Effector memory CD8-positive, alpha-beta T cell (primary cell): ENCODE data around the gene CYB561D1.

Source experiments
- ATAC-seq: fragments of 150-1000 bp; cut with Tn5 transposase; replicated peaks from 2 replicates; pipeline ENCODE4 v1.10.0; 2021; ENCODE audit warnings: mild to moderate bottlenecking, moderate library complexity
- DNase-seq, 3 experiments: peaks; one replicate each; pipeline ENCODE4 v3.0.0; 2021
- H3K27ac Mint-ChIP-seq, 2 donors: one replicate each; pipeline ENCODE4 v1.8.0; 2022; ENCODE audit warnings: mild to moderate bottlenecking in 2 of 2, mixed read lengths in 2 of 2, moderate library complexity in 2 of 2
- H3K27me3 Mint-ChIP-seq, 2 donors: one replicate each; pipeline ENCODE4 v1.8.0; 2022; ENCODE audit warnings: mixed read lengths in 2 of 2
- H3K36me3 Mint-ChIP-seq: one replicate; pipeline ENCODE4 v1.8.0; 2022; ENCODE audit warnings: mild to moderate bottlenecking, moderate library complexity, mixed read lengths; ENCODE audit not compliant: insufficient read depth
- H3K4me1 Mint-ChIP-seq, 2 donors: one replicate each; pipeline ENCODE4 v1.8.0; 2022; ENCODE audit warnings: low read depth in 2 of 2, mixed read lengths in 2 of 2
- H3K4me3 Mint-ChIP-seq, 2 donors: one replicate each; pipeline ENCODE4 v1.8.0; 2022; ENCODE audit warnings: mild to moderate bottlenecking in 2 of 2, mixed read lengths in 2 of 2, moderate library complexity in 2 of 2
- H3K9me3 Mint-ChIP-seq, 2 donors: one replicate each; pipeline ENCODE4 v1.8.0; 2022; ENCODE audit warnings: mixed read lengths in 2 of 2

Gene CYB561D1

DNA sequence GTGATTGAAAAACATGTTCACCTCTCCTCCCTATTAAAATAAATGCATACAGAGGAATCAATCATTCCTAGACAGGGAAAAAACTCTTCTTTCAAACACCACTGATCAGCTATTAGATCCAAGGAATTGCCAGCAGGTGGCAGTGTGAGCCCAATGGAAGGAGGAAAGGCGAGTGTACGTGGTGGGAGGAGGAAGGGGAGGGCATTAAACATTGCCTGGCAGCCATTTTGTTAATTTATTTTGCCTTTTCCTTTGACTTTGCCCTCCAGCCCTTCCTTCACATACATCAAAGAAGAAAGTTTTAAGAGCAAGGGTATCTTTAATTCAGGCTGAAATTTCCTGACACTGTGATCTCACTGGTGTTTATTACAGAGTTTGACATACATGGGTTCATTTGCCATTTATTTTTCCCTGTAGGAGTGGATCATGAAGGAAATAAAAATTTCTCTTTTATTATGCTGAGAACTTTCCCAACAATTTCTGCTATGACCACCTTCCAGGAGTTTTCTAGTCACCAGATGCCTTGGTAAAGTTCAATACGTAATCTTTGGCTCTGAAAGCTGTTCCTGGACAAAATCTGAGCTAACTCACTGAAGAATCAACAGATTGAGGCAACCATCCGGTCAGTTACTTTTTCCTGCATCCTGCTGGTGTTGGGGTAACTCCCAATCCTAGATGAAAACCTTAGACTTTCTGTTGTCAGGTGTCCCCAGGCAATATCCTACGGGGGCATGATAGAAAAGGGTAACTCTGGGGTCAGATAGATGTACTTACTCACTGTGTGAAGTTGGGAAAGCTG lies 52.6 kb downstream of the CYB561D1 start:
- peak; percentile 87 to 90 (median 89) for DNase-seq
- peaks cover 24 to 41% of the 10 kb centered on the region in 2 donors for H3K4me1 Mint-ChIP-seq
- peak; percentile 49 for ATAC-seq
- peaks cover 12% of the 10 kb centered on the region for H3K36me3 Mint-ChIP-seq
- H3K9me3 Mint-ChIP-seq, result no peaks in the 10 kb centered on the region
- no peaks in the 10 kb centered on the region for H3K27me3 Mint-ChIP-seq
- peak overlapping the region; percentile 97 to 99 for H3K27ac Mint-ChIP-seq
- peak overlapping the region; percentile 97 to 98 for H3K4me3 Mint-ChIP-seq

DNA sequence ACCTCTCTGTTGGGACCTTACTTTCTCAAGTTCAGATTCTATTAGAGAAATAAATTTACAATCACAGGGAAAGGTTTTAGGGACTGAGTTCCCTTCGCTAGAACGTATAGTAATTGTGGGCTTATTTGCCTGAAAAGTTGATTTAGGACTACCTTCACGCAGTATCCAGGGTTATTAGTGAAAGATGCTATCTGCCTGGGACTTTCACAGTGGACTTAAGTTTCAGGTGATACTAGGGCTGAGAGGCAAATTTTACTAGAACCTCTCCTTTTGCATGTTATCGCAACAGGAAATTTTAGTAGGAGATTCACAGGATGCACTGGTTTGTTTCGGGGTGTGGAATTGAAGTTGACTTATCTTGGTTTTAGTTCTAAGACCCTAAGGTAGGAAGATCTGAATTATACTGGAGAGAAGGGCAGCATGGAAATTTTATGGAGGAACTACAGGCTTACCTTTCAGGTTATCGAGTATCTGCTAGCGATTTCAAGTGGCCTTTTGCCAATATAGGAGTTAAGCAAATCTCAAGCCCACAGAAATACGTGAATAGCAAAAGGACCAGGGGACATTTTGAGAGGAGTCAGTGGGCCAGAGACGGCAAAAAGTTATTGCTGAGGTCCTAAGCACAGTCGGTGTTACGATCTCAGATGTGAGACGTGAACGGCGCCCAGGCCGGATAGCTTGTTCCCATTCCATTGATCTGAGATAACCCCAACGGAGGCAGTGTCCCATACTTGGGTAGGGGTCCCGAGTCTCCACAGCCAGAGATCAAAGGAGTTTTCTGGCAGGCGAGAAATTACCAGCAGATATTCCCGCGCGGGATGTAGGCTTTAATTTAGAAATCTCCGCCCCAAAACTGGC lies 53.8 kb downstream of the CYB561D1 start:
- H3K4me3 Mint-ChIP-seq, result peak overlapping the region; percentile 97 to 98
- H3K27ac Mint-ChIP-seq, result peak overlapping the region; percentile 97 to 99
- DNase-seq, result no peak
- H3K27me3 Mint-ChIP-seq, result no peaks in the 10 kb centered on the region
- peaks cover 28 to 44% of the 10 kb centered on the region in 2 donors for H3K4me1 Mint-ChIP-seq
- peaks cover 12% of the 10 kb centered on the region for H3K36me3 Mint-ChIP-seq
- ATAC-seq, result no peak
- no peaks in the 10 kb centered on the region for H3K9me3 Mint-ChIP-seq

DNA sequence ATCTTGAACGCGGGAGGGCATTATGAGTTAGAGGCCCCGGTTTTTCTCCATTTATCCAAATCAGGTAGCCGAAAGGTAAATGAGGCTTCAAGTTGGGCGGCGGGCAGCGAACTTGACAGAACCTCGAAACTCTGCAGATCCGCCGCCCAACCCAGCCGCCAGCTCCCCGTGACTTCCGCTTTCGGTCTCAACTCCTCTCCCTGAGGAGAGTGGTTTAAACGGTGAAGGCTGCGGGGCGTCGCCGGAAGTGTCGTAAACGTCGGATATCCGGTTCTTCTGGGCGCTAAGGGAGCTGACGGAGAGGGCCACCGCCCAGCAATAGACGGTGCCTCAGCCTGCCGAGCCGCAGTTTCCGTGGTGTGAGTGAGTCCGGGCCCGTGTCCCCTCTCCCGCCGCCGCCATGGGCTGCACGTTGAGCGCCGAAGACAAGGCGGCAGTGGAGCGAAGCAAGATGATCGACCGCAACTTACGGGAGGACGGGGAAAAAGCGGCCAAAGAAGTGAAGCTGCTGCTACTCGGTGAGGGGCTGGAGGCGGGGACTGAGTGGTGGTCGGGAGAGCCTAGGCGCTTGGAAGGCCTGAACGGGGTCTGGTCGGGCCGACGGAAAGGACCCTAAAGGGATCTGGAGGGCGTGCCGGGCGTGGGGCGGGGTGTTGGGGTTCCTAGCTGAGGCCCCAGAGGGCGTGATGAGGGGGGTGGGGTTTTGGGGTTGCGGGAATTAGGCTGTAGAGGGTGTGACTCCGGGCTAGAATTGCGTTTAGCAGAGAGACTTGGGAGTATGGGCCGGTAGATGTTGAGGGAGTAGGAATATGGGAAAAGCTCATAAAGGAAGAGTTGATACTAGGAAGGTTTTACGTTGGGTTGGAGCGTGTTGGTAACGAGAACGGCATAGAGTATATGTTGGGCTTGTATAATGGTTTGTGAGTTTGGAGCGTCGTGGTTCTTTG lies 54.7 kb downstream of the CYB561D1 start, which contains the start of gene GNAI3:
TSS of gene GNAI3 (plus strand) at position 295 of the 947 bp plus-strand sequence. CDS start at position 401, 106 bp downstream.
- Mint-ChIP-seq H3K27me3 (no peaks in the 10 kb centered on the region), H3K4me1 (peaks cover 31 to 48% of the 10 kb centered on the region in 2 donors), H3K27ac (peak within 1 kb of the TSS; percentile 97 to 99), H3K4me3 (peak within 1 kb of the TSS; percentile 97 to 98), H3K9me3 (no peaks in the 10 kb centered on the region), H3K36me3 (peaks cover 15% of the 10 kb centered on the region)
- DNase-seq (peak; percentile 94 to 95 (median 94)), ATAC-seq (peak; percentile 93)
